ENCODE measurements around the gene COL6A2. TPM values are rescaled to one million over a fixed set of nuclear protein-coding genes. Genes with fewer than 3 reads are reported as not detected.

The COL6A2 gene
- total RNA-seq, 1 donor, result 487 TPM

DNA sequence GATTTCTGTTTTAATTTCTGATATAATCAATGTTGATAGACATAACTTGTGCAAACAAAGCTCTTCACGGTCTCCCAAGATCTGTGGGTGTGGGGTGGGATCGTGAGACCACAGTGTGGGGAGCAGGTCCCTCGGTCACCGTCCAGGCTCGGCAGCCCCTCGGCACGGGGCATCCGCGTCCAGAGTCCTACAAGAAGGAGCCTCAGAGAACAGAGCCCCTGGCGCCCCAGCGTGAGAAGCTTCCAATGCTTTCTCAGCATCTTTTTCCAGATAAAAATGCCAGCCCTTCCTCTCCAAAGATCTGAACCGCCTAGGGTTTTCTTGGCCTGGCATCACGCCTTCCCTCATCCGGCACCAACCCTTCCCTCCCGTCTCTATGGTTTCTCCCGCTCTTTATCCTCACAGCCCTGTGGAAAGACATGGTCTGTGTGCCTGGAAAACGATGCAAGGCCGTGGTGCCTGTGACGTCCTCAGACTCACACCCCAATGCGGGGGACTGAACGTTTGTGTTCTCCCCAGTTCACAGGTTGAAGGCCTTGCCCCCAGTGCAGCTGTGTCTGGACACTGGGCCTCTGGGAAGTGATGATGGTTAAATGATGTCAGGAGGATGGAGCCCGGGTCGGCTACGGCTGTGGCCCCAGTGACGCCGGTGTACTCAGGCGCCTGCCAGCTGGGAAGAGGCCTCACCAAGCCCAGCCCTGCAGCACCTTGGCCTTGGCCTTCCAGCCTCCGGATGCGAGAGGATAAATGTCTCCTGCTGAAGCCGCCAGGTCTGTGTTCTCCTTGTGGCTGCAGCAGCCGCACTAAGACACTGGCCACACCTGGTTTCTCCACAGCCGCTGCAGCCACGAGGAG is 45.9 kb upstream of the COL6A2 start:
- DNase-seq (ENCODE audit: low read depth), result no peak

DNA sequence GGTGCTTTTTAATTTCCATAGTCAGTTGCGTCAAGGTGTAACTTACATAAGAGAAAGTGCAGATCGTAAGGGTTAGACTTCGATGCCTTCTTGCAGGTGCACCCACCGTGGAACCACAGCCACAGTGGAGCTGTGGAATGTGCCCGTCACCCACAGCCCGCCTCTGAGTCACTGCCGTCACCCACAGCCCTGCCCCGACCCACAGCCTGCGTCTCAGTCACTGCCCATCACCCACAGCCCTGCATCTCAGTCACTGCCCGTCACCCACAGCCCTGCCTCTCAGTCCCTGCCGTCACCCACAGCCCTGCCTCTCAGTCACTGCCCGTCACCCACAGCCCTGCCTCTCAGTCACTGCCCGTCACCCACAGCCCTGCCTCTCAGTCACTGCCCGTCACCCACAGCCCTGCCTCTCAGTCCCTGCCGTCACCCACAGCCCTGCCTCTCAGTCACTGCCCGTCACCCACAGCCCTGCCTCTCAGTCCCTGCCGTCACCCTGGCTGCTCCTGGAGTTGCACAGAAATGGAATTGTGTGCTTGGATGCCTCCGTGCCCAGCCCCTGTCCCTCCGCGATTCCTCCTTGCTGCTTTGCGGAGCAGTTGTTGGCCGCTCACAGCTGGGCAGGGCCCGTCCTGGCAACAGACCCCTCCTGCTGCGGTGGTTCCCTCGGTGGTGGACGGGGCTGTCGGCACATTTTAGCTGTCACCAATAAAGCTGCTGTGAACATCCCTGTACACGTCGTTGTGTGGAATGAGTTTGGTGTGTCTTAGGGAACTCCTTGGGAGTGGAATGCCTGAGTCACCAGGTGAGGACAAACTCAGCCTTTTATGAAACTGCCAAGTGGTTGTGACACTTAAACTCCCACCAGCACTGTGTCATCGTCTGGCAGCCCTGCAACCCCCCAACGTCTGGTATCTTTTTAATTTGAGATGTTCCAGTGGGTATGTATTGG is 44.9 kb upstream of the COL6A2 start:
- TF ChIP-seq, protein P1, sequence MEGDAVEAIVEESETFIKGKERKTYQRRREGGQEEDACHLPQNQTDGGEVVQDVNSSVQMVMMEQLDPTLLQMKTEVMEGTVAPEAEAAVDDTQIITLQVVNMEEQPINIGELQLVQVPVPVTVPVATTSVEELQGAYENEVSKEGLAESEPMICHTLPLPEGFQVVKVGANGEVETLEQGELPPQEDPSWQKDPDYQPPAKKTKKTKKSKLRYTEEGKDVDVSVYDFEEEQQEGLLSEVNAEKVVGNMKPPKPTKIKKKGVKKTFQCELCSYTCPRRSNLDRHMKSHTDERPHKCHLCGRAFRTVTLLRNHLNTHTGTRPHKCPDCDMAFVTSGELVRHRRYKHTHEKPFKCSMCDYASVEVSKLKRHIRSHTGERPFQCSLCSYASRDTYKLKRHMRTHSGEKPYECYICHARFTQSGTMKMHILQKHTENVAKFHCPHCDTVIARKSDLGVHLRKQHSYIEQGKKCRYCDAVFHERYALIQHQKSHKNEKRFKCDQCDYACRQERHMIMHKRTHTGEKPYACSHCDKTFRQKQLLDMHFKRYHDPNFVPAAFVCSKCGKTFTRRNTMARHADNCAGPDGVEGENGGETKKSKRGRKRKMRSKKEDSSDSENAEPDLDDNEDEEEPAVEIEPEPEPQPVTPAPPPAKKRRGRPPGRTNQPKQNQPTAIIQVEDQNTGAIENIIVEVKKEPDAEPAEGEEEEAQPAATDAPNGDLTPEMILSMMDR (IDR thresholded peaks at IDR 0.05; ENCODE audit: insufficient read depth, low read depth, low read length), result no peak
- DNase-seq (ENCODE audit: low read depth), result peak; percentile 87
- no peak overlapping the region for H3K4me3 ChIP-seq (ENCODE audit: low read depth, low read length)

More for the DNA sequence above, 45.9 kb upstream of the COL6A2 start:
- TF ChIP-seq, protein P1 (IDR thresholded peaks at IDR 0.05; ENCODE audit: insufficient read depth, low read depth, low read length), result no peak
- no peak overlapping the region for H3K4me3 ChIP-seq (ENCODE audit: low read depth, low read length)

DNA sequence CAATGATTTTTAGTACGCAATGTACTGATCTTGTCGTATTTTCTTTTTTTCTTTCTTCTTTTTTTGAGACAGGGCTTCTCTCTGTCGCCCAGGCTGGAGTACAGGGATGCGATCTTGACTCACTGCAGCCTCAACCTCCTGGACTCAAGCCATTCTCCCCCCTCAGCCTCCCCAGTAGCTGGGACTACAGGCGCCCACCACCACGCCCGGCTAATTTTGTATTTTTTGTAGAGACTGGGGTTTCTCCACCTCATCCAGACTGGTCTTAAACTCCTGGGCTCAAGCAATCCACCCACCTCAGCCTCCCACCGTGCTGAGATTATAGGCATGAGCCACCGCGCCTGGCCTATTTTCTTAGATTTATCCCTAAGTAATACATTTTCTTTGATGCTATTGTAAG is 43.9 kb upstream of the COL6A2 start:
- no peak for DNase-seq (ENCODE audit: low read depth)
- TF ChIP-seq, protein P1 (IDR thresholded peaks at IDR 0.05; ENCODE audit: insufficient read depth, low read depth, low read length), result no peak
- H3K4me3 ChIP-seq (ENCODE audit: low read depth, low read length), result no peak overlapping the region

DNA sequence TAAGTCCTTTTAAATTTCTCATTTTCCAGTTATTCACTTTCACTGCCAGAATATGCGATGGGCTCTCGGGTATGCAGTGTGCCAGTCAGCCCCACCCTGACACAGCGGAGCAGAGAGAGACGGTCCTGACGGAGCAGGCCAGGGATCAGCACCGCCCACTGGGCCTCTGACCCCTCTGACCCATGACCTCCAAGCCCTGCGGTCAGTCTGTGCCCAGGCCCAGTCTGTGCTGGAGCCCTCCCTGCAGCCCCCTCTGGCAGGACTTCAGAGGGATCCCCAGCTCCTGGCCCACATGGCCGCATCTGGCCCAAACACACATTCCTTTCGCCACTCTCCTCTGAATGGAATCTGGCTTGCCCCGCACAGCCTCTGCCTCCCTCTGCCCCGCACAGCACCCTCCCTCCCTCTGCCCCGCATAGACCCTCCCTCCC is 43.4 kb upstream of the COL6A2 start:
- peak; percentile 46 for DNase-seq (ENCODE audit: low read depth)
- TF ChIP-seq, protein P1 (IDR thresholded peaks at IDR 0.05; ENCODE audit: insufficient read depth, low read depth, low read length), result no peak
- no peak overlapping the region for H3K4me3 ChIP-seq (ENCODE audit: low read depth, low read length)

DNA sequence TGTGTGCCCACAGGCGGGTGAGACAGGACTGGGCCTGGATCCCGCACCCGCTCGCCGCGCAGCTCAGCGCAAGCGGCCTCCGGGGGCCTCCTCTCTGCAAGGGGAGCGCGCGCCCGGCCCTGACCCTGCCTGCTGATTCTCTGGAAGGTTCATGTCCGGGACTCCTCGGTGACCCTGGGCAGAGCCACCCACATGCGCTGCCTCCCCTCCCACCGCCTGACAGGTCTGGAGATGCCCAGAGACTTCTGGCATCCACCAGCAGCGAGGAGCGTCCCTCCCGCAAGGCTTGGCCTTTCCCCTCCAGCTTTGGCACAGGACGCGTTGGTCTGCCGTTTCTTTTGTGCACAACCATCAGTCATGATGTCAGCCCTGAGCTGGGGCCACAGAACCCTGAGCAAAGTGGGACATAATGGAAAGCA is 42.0 kb upstream of the COL6A2 start:
- peak; percentile 42 for DNase-seq (ENCODE audit: low read depth)
- TF ChIP-seq, protein P1 (IDR thresholded peaks at IDR 0.05; ENCODE audit: insufficient read depth, low read depth, low read length), result no peak
- no peak overlapping the region for H3K4me3 ChIP-seq (ENCODE audit: low read depth, low read length)

DNA sequence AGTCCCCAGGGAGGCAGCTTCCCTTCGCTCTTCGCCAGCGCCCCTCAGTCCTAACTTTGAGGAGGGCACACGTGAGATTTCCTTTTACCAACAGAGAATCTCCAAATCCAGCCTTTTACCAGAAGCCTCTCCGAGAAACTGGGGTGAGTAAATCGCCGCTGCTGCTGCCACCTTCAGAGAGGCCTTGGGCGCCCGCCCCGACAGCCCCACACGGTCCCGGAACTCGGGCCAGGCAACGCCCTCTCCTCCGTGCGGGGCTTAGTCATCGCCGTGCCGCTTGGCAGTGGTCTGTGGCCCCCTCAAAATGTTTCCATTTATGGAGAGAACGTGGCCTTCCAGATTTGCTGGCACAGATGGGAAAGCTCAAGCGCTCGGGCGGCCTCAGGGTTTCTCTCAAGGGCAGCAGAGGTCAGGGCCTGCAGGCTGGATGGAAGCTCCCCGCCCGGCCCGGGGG is 41.4 kb upstream of the COL6A2 start:
- peak; percentile 93 for DNase-seq (ENCODE audit: low read depth)
- TF ChIP-seq, protein P1 (IDR thresholded peaks at IDR 0.05; ENCODE audit: insufficient read depth, low read depth, low read length), result no peak
- peak overlapping the region; percentile 3 for H3K4me3 ChIP-seq (ENCODE audit: low read depth, low read length)
